Mononuclear cell (primary cell): ENCODE measurements around the gene HSPA4L. TPM values are rescaled to one million over a fixed set of nuclear protein-coding genes. Genes with fewer than 3 reads are reported as not detected.
A peak's percentile ranks its signal among the peaks of the same experiment; 100 is the strongest.

ENCODE experiments used
- H3K27me3 ChIP-seq: 2 replicates; pipeline ENCODE4 v1.6.0; 2011; ENCODE audit warnings: low read length, control low read depth; ENCODE audit not compliant: insufficient read depth
- H3K4me1 ChIP-seq: 2 replicates; pipeline ENCODE4 v1.5.1; 2011; ENCODE audit warnings: mild to moderate bottlenecking, low read length, control low read depth; ENCODE audit not compliant: insufficient read depth
- H3K4me3 ChIP-seq: 2 replicates; pipeline ENCODE4 v1.5.1; 2011; ENCODE audit warnings: mild to moderate bottlenecking, low read length, moderate library complexity
- H3K9me3 ChIP-seq: 2 replicates; pipeline ENCODE4 v1.5.1; 2011; ENCODE audit warnings: low read depth, mild to moderate bottlenecking, control low read depth, low read length
- total RNA-seq: library from RNA; depleted of rRNA; stranded (reverse); fragments of >200 nt; gene quantifications from one replicate; pipeline ENCODE4 v1.2.3, GENCODE V29; 2012

Gene HSPA4L
- total RNA-seq = 0.10 TPM

DNA sequence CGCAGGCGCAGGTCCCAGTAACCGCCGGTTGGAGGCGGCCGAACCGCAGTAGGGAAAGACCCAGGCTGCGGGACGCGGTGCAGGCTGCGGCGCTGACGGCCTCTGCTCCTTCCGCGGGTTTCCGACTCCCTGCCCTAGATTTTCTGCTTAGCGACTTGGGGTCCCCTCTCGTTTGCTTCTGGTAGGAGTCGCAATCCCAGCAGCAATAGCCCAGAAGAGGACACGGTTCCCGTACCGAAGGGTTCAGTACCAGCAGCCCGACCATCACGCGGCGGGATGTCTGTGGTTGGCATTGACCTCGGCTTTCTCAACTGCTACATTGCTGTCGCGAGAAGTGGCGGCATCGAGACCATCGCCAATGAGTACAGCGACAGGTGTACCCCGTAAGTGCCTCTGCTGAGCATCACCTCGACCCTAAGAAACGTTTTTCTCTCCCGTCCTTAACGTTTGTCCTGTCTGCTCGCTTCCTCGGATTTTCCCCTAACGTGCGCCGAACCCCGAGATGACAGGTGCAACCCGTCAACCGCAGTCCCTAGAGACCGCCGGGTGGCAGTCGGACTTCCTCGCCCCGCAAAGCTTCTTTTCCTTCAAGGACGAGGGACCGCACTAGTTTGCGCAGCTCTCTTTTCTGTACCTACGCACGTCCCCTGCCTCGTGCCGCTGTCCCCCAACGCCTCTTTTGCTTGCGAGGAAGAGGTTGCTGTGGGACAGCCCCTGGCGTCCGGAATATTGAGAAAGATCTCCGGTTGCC is at the start of gene HSPA4L:
Gene HSPA4L, plus strand, starts transcription at position 48 of the 751 bp plus-strand sequence. Its CDS starts 229 bp downstream, at position 277.
- no peaks in the 10 kb centered on the region for H3K9me3 ChIP-seq
- peak within 1 kb of the TSS; percentile 39 for H3K4me3 ChIP-seq
- peaks cover 20% of the 10 kb centered on the region for H3K4me1 ChIP-seq
- peaks cover 56% of the 10 kb centered on the region for H3K27me3 ChIP-seq

GRCh38 chr4:127732623-127733328 is 49.3 kb upstream of the HSPA4L start:
- no peaks in the 10 kb centered on the region for H3K27me3 ChIP-seq
- no peak overlapping the region for H3K4me3 ChIP-seq
- H3K9me3 ChIP-seq = no peaks in the 10 kb centered on the region
- H3K4me1 ChIP-seq = no peaks in the 10 kb centered on the region

DNA sequence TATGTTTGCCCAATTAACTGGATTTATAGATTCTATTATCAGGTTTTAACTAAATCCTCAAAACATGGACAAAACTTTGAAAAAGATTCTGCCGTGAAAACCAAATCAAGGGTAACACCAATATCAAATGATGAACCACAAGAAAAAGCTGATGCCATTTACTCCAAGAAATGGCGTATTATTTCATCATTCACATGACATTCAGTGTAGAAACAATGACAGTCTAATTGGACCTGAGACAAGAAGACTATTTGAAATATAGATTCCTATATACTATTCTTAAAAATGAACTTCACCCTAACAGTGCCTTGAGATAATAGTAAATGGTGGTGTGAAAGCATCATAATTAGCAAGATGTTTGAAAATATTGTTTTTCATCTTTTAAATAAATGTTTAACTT is 47.1 kb upstream of the HSPA4L start:
- H3K27me3 ChIP-seq = no peaks in the 10 kb centered on the region
- no peaks in the 10 kb centered on the region for H3K9me3 ChIP-seq
- H3K4me3 ChIP-seq = no peak overlapping the region
- no peaks in the 10 kb centered on the region for H3K4me1 ChIP-seq

- Histone ChIP-seq H3K4me3 (no peak overlapping the region), H3K4me1 (no peaks in the 10 kb centered on the region), H3K27me3 (no peaks in the 10 kb centered on the region), H3K9me3 (no peaks in the 10 kb centered on the region)
These were observed 44.8 kb upstream of the HSPA4L start for GRCh38 chr4:127737295-127737694.

GRCh38 chr4:127741247-127741646 is 40.9 kb upstream of the HSPA4L start:
- Histone ChIP-seq H3K9me3 (no peaks in the 10 kb centered on the region), H3K4me1 (no peaks in the 10 kb centered on the region), H3K27me3 (no peaks in the 10 kb centered on the region), H3K4me3 (no peak overlapping the region)

DNA sequence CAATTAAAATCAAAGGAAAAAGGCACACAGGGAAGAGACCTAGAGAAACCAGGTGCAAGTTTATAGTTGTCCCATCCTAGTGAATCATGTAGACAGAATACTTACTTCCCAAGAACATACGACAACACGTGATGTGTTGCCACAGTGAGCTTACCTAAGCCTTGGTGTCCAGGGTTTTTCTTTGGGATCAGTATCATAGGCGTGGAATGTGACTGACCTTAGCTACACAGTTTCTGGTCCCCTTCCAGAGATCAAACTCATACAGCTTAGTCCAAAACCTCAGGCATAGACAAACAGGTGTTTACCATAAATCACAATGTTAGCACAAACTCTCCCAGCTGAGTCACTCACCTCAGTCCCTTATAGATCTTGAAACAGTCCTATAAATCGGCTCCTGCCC is 34.2 kb upstream of the HSPA4L start:
- Histone ChIP-seq H3K4me3 (no peak overlapping the region), H3K9me3 (peaks cover 20% of the 10 kb centered on the region), H3K4me1 (no peaks in the 10 kb centered on the region), H3K27me3 (no peaks in the 10 kb centered on the region)

DNA sequence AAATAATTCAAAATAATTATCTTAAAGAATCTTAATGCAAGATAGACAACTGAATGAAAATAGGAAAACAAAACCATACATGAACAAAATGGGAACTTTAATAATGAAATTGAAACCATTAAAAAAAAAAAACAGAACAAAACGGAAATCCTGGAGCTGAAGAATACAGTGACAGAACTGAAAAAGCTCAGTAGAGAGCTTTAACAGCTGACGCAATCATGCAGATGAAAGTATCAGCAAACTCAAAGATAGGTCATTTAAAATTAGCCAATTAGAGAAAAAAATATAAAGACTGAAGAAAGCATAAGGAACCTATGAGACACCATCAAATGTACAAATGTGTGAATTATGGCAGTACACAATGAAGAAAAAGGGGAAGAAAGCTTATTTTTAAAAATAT is 33.2 kb upstream of the HSPA4L start:
- Histone ChIP-seq H3K4me1 (no peaks in the 10 kb centered on the region), H3K9me3 (peaks cover 27% of the 10 kb centered on the region), H3K4me3 (no peak overlapping the region), H3K27me3 (no peaks in the 10 kb centered on the region)

DNA sequence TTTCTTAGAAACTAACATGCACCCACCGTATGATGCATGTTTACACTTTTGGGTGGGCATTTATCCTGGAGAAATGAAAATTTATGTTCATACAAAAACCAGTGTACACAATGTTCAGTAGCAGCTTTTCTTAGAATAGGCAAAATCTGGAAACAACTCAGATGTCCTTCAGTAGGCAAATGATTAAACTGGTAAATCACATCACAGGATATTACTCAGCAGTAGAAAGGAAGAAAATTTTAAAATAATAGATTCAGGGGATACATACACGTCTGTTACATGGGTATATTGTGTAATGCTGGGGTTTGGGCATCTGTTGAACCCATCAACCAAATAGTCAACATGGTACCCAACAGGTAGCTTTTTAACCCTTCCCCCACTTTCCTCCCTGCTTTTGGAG is 25.2 kb upstream of the HSPA4L start:
- Histone ChIP-seq H3K27me3 (no peaks in the 10 kb centered on the region), H3K4me3 (no peak overlapping the region), H3K9me3 (peaks cover 6% of the 10 kb centered on the region), H3K4me1 (no peaks in the 10 kb centered on the region)

DNA sequence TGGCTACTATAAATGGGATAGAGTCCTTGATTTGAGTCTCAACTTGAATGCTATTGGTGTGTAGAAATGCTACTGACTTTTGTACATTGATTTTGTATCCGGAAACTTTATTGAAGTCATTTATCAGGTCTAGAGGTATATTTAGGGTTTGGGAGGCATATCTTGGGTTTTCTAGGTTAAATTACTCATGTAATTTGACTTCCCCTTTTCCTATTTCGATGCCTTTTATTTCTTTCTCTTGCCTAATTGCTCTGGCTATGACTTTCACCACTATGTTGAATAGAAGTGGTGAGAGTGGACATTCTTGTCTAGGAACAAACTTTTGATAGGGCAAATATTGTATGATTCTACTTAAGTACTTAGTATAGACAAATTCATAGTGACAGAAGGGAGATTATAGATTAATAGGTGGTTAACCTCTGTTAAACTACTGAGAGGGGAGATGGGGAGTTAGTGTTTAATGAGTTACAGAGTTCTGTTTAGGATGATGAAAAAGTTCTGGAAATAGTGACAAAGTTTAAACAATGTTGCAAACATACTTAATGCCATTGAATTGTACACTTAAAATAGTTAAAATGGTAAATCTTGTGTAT is 22.8 kb upstream of the HSPA4L start:
- H3K9me3 ChIP-seq = no peaks in the 10 kb centered on the region
- no peaks in the 10 kb centered on the region for H3K27me3 ChIP-seq
- no peak overlapping the region for H3K4me3 ChIP-seq
- H3K4me1 ChIP-seq = no peaks in the 10 kb centered on the region

DNA sequence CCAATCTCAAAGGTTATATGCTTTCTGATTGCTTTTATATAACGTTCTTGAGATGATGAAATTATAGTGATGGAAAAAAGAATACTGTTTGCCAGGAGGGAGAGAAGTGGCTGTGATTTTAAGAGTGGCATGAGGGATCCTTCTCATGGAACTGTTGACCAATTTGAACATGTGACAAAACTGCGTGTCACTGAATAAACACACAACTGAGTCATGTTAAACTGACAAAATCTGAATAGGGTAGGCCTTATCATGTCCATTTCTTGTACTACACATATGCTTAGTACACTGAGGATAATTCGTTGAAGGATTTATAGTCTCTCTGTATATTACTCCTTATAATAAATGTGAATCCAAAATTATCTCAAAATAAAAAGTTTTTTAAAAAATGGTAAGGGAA is 22.2 kb upstream of the HSPA4L start:
- Histone ChIP-seq H3K27me3 (no peaks in the 10 kb centered on the region), H3K4me1 (no peaks in the 10 kb centered on the region), H3K9me3 (no peaks in the 10 kb centered on the region), H3K4me3 (no peak overlapping the region)

DNA sequence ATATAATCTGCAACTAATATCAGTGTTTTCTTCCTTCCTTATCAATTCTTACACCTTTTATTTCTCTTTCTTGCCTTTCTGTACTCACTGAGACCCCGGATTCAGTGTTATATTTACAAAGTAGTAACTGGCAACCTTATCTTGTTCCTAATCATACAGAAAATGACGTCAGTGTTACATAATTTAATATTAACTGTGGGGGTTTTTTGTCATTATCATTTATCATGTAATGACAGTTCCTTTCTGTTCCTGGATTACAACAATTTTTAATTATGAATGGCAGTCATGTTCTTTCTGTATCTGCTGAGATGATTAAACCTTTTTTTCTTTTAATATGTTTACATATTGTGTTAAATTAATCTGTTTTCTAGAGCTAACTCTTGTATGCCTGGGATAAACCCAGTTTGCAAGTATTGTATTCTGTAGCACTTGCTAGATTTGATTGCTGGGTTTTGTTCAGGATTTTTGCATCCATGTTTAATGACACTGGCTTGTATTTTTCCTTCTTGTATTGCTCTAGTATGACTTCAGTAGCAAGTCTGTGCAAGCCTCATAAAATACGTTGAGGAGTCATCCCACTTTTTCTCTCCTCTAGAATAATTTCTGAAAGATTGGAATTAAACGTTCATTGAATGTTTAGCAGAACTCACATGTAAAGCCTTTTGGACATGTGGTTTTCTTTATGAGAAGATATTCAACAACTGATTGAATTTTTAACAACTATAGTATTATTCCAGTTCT is 10.4 kb upstream of the HSPA4L start:
- Histone ChIP-seq H3K9me3 (no peaks in the 10 kb centered on the region), H3K27me3 (peaks cover 7% of the 10 kb centered on the region), H3K4me1 (no peaks in the 10 kb centered on the region), H3K4me3 (no peak overlapping the region)

GRCh38 chr4:127772769-127773671 is 9.1 kb upstream of the HSPA4L start:
- Histone ChIP-seq H3K27me3 (peaks cover 13% of the 10 kb centered on the region), H3K9me3 (no peaks in the 10 kb centered on the region), H3K4me1 (no peaks in the 10 kb centered on the region), H3K4me3 (no peak overlapping the region)

DNA sequence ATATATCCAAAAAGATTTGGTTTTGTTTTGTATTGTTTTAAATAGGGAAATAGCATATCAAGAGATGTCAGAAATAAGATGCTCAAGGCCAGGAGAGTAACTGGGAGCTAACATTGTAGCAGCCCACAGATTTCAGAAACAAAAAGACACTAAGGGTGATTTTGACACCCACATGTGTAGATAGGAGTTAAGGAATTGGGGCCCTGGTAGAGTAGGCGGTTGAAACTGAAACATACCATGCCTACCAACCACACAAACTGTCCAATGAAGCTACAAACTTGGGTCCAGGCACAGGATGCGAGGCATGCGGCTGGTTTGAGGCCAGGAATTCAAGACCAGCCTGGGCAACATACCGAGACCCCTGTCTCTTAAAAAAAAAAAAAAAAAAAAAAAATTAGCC is 6.3 kb upstream of the HSPA4L start:
- Histone ChIP-seq H3K4me3 (no peak overlapping the region), H3K4me1 (no peaks in the 10 kb centered on the region), H3K9me3 (no peaks in the 10 kb centered on the region), H3K27me3 (peaks cover 26% of the 10 kb centered on the region)

DNA sequence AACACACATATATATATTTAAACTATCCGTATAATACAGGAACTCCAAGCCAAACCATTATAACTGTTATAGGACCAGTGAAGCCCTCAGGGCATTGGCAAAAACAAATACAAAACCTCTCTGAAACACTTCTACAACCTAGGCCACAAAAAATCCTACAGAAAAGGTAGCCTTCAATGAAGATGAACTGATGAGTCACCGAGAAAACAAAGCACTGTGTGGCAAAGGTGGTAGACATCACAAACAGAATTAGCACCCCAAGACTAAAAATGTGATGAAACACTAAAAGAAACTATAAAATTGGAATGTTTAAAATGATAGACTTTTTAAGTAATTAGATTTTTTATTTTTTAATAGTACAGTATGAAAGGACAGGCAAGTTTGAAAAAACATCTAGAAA is 5.5 kb upstream of the HSPA4L start:
- no peaks in the 10 kb centered on the region for H3K9me3 ChIP-seq
- H3K4me3 ChIP-seq = no peak overlapping the region
- H3K4me1 ChIP-seq = peaks cover 7% of the 10 kb centered on the region
- peaks cover 34% of the 10 kb centered on the region for H3K27me3 ChIP-seq
